Right cardiac atrium (tissue), 5 donors: ENCODE results near the gene DESI2. TPM values are rescaled to one million over a fixed set of nuclear protein-coding genes. Genes with fewer than 3 reads are reported as not detected.

ENCODE experiments used
- ATAC-seq, 2 donors: fragments of 200-7000 bp; cut with Tn5 transposase; one replicate each; pipeline versions ENCODE4 v1.8.0 to v1.9.1; 2020; ENCODE audit warnings: moderate library complexity in 2 of 2, mild to moderate bottlenecking in 1 of 2
- DNase-seq, 3 donors: peaks; one replicate each; pipeline ENCODE4 v3.0.0-alpha.2; 2020
- H3K27ac ChIP-seq: one replicate; pipeline ENCODE4 v1.5.1; 2013; ENCODE audit warnings: mild to moderate bottlenecking, low read length, control low read depth, moderate library complexity
- H3K27me3 ChIP-seq: one replicate; pipeline ENCODE4 v1.6.1; 2013; ENCODE audit not compliant: control insufficient read depth, insufficient read depth
- H3K4me1 ChIP-seq: one replicate; pipeline ENCODE4 v1.6.1; 2013; ENCODE audit warnings: low read length; ENCODE audit not compliant: control insufficient read depth, insufficient read depth
- H3K4me3 ChIP-seq: one replicate; pipeline ENCODE4 v1.5.1; 2013; ENCODE audit warnings: low read length, control low read depth
- H3K9me3 ChIP-seq: one replicate; pipeline ENCODE4 v1.6.1; 2013; ENCODE audit warnings: low read length; ENCODE audit not compliant: control insufficient read depth
- WGBS: extraction: QIAGEN DNeasy Blood & Tissue Kit; methylation state at CpG from one replicate; pipeline ENCODE4 v1.1.7; 2013; 5-methylcytosine and 5-hydroxymethylcytosine counted together
- intact Hi-C, 4 donors: fragments of 100-400 bp; cut with DNase I; formaldehyde crosslinking; loops; one replicate each; pipeline versions ENCODE4 v1.11.0 to v1.14.0; 2022 to 2023
- polyA plus RNA-seq: library from polyadenylated mRNA; stranded (reverse); fragments of 200-250 nt; gene quantifications from one replicate; pipeline ENCODE4 v1.2.3, GENCODE V29; 2013
- total RNA-seq, 4 donors: library from RNA; stranded (reverse); fragmentation: NEBNext Ultra II Directional; extraction: Animal tissue kit (Norgen Biotek cat#: 25700); gene quantifications; one replicate each; pipeline ENCODE4 v1.2.1, GENCODE V29; 2021
- donor health status: healthy with polysubstance abuse.
- donor health status: DM: no; HTN: yes; CAD: no.
- donor health status: DM: no; HTN: no; CAD: no.
- donor health status: DM: no; HTN: yes; CAD: no; lungs with severe emphysema.
- donor health status: DM: yes; HTN: yes; CAD: no.

DESI2 gene
- total and polyA plus RNA-seq, 5 donors = 12.1 to 27.0 (median 23.7) TPM

DNA sequence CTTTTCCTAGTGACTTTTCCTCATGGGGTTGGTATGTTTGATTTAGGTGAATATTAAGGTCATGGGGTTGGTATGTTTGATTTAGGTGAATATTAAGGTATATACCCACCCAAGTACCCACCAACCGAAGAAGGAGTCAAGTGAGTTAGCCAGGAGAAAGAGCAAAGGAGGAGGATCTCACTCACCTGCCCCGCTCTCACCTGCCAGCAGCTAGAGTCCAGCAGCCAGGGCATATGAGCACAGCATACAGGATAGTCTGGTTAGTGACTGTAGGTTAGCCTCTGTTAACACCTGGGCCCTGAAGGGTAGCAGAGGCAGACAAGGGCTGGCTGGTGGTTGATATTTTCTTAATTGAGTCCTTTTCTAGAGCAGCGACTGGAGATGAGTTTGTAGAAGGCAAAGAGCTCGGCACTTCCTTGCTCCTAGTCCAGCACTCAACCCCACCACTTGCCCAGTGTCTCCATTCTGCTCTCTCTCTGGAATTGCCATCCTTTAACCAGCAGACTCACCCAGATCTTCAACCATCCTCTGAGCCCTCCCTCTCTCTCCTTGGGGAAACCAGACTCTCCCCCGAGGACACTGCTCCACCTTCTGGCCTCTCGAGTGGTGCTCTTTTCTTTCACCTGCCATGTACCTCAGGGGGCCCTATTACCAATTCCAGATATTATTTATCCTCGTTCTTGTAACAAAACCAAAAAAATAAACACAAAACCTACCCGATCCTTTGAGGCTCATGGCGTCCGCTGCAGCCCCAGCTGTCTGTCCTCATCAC is 16.3 kb upstream of the DESI2 start:
- 87% methylated on average over 10 of the region's 10 CpGs for WGBS
- no peak for DNase-seq
- H3K4me1 ChIP-seq = no peaks in the 10 kb centered on the region
- H3K27me3 ChIP-seq = no peaks in the 10 kb centered on the region
- no peak for ATAC-seq
- no peaks in the 10 kb centered on the region for H3K9me3 ChIP-seq
- intact Hi-C loops = no loop called here
- H3K27ac ChIP-seq = no peak overlapping the region
- H3K4me3 ChIP-seq = no peak overlapping the region

DNA sequence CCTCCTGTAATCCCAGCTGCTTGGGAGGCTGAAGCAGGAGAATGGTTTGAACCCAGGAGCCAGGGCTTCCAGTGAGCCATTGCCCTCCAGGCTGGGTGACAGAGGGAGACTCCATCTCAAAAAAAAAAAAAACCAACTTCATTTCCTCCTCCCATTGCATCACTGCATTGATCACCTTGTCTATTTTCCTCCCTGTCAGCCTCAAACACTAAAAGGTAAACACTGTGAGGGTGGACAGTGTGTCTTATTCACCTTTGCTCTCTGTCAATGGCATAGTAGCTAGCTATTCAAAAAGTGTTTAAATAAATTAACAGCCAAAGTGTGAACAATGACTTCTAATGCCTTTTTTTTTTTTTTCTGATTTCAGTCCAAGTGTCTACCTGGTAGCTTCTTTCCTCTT is 13.4 kb upstream of the DESI2 start:
- ATAC-seq = no peak
- no peaks in the 10 kb centered on the region for H3K27me3 ChIP-seq
- H3K4me1 ChIP-seq = no peaks in the 10 kb centered on the region
- H3K9me3 ChIP-seq = no peaks in the 10 kb centered on the region
- no peak for DNase-seq
- no peak overlapping the region for H3K4me3 ChIP-seq
- intact Hi-C loops = no loop called here
- H3K27ac ChIP-seq = no peak overlapping the region

DNA sequence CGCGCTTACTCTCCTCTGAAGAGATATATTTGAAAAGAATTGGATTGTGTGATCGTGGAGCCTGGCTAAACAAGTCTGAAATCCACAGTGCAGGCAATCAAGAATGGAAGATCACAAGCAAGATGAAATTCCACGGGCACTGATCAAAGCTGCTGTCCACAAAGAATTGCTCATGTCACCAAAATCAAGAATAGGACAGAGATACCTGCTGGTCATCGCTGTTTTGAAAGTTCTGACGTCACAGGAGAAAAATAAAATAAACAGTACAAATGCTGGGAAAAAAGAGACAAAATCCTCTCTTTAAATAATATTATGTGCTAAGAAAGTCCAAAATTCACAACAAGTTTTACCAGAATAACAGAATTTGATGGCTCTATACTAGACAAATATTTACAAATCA is 12.0 kb upstream of the DESI2 start:
- intact Hi-C loops = no loop called here
- Histone ChIP-seq H3K27me3 (no peaks in the 10 kb centered on the region), H3K4me1 (no peaks in the 10 kb centered on the region), H3K4me3 (no peak overlapping the region), H3K27ac (no peak overlapping the region), H3K9me3 (no peaks in the 10 kb centered on the region)
- 87% methylated on average over 6 of the region's 6 CpGs for whole genome bisulfite sequencing
- no peak for DNase-seq
- ATAC-seq = no peak

DNA sequence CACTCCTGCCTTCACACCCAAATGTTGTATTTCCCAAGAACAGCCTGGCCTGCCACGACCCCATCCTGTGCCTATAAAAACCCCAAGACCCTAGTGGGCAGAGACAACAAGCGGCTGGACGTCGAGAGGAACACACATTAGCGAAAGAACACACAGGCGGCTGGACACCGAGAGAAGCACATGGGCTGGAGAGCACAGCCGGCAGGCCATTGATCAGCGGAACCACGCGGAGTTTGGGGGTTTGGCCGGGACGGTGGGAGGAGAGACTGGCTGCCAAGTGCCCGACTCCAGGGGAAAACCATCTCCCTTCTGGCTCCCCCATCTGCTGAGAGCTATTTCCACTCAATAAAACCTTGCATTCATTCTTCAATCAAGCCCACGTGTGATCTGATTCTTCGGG is 10.4 kb upstream of the DESI2 start:
- ATAC-seq (no peak), DNase-seq (no peak)
- H3K27me3 ChIP-seq = no peaks in the 10 kb centered on the region
- H3K27ac ChIP-seq = no peak overlapping the region
- no peaks in the 10 kb centered on the region for H3K9me3 ChIP-seq
- intact Hi-C loops = no loop called here
- 85% methylated on average over 16 of the region's 16 CpGs for WGBS
- no peaks in the 10 kb centered on the region for H3K4me1 ChIP-seq
- no peak overlapping the region for H3K4me3 ChIP-seq

DNA sequence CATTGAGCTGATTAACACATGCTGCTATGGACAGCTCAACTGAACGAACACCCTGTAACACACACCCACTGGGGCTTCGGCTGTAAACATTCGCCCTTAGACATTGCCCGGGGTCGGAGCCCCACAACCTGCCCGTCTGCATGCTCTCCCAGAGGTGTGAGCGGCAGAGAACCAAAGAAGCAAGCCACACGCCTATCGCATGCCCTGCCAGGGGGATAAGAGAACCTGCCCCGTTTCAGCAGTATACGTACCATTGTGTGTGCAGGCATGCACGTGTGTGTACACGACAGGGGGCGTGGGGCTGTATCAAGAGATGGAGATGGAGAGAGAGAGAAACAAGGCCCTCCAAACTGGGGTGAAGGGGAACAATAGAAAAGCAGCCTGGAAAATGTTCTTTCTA is 9.9 kb upstream of the DESI2 start:
- no peak overlapping the region for H3K27ac ChIP-seq
- ATAC-seq = no peak
- no peak for DNase-seq
- no peaks in the 10 kb centered on the region for H3K4me1 ChIP-seq
- no peaks in the 10 kb centered on the region for H3K27me3 ChIP-seq
- intact Hi-C loops = no loop called here
- no peak overlapping the region for H3K4me3 ChIP-seq
- WGBS = 93% methylated on average over 14 of the region's 14 CpGs
- H3K9me3 ChIP-seq = no peaks in the 10 kb centered on the region

DNA sequence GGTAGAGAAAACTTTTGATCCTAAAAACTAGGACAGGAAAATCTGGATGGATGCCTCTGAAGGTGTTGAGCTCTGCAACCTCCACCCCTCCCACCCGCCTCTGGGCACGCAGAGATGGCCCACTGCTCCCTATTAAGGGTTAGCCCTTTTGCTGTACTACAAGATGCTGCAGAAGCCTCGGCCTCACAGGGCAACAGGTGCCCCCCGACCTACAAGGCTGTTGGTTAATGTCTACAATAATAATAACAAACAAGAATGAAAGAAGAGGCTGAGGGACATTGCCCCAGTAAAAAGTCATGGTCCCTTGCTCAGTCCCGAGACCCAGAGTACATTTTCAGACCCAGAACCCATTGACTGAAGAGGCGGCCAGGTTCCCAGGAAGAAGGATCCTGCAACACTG is 7.5 kb upstream of the DESI2 start:
- DNase-seq (no peak), ATAC-seq (no peak)
- intact Hi-C loops = no loop called here
- H3K9me3 ChIP-seq = no peaks in the 10 kb centered on the region
- no peaks in the 10 kb centered on the region for H3K4me1 ChIP-seq
- WGBS = 77% methylated on average over 6 of the region's 6 CpGs
- no peak overlapping the region for H3K27ac ChIP-seq
- H3K4me3 ChIP-seq = no peak overlapping the region
- no peaks in the 10 kb centered on the region for H3K27me3 ChIP-seq

DNA sequence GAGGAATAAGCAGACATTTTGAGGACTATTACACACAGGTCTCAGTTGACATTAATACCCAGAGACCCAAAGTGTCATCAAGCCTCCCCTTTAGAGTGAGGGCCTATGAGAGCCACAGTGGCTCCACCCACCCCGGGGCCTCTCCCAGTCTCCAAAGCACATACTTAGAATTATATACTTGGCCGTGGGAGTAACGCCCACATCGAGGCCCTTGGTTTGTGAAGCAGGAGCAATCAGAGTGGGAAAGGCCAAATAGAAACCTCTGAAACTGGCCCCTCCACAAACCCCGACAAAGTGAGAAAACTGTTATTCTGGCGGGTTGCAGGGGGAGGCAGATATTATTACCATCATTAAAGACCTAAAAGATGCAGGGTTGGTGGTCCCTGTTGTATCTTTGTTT is 7.0 kb upstream of the DESI2 start:
- no peaks in the 10 kb centered on the region for H3K4me1 ChIP-seq
- no peak overlapping the region for H3K4me3 ChIP-seq
- no peaks in the 10 kb centered on the region for H3K27me3 ChIP-seq
- no peak overlapping the region for H3K27ac ChIP-seq
- no peak for ATAC-seq
- 76% methylated on average over 6 of the region's 6 CpGs for WGBS
- intact Hi-C loops = no loop called here
- DNase-seq = no peak
- no peaks in the 10 kb centered on the region for H3K9me3 ChIP-seq

DNA sequence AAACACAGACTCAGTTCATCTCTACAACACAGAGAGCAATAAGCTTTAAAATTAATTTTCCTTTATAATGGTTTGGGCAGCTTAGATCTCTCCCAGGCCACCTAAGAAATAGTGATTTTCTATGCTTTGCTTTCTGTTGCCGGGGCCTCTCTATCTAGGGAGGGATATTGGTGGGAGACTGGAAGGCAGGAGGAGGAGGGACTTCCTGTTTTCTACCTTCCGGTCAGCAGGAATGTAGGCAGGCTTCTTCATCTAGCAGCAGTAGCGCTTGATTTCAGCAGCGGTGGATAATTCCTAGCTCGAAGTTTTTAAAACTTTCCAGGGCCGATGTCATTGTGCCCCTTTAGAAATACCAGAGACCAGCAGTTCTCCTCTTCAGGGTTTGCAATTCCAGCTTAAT is 5.1 kb upstream of the DESI2 start:
- Histone ChIP-seq H3K27ac (no peak overlapping the region), H3K27me3 (no peaks in the 10 kb centered on the region), H3K4me1 (no peaks in the 10 kb centered on the region), H3K9me3 (no peaks in the 10 kb centered on the region), H3K4me3 (no peak overlapping the region)
- ATAC-seq (no peak), DNase-seq (no peak)
- intact Hi-C loops = no loop called here
- 68% methylated on average over 6 of the region's 6 CpGs for WGBS

DNA sequence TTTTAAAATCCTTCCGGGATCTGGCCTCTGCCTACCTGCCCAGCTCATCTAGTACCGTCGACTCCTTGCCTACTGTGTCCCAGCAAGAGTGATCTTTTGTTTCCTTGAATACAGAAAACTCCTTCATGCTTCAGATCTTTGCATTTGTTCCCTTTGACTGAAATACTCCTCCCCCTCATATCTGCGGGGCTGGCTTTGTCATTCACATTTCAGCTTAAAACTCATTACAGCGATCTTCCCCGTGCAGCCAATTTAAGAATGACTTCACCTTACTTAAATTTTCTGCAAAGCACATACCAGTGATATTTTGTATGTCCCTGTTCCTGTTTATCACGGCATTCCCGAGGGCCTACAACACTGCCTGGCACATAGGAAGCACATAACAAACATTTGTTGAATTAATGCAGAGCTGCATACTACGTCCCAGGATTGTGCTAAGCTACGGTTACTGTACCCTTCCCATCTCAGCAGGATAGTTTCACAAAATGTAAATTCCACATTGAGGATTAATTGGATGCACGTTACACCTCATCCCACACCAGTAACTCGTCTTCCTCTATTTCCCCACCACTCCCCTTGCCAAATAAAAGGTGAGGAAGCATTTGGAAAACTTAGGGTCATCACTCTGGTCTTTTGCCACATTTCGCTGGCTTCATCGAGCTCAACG is 837 bp upstream of the DESI2 start:
- DNase-seq (no peak), ATAC-seq (no peak)
- peaks cover 2% of the 10 kb centered on the region for H3K4me1 ChIP-seq
- intact Hi-C loops = loop anchor here in 1 of 4 donors (10.0 kb wide), 1 partner anchor 323 kb away; no protein-coding TSS in a partner anchor
- peak overlapping the region; percentile 61 for H3K4me3 ChIP-seq
- 33% methylated on average over 15 of the region's 15 CpGs for WGBS
- no peaks in the 10 kb centered on the region for H3K27me3 ChIP-seq
- peak overlapping the region; percentile 51 for H3K27ac ChIP-seq
- H3K9me3 ChIP-seq = no peaks in the 10 kb centered on the region

DNA sequence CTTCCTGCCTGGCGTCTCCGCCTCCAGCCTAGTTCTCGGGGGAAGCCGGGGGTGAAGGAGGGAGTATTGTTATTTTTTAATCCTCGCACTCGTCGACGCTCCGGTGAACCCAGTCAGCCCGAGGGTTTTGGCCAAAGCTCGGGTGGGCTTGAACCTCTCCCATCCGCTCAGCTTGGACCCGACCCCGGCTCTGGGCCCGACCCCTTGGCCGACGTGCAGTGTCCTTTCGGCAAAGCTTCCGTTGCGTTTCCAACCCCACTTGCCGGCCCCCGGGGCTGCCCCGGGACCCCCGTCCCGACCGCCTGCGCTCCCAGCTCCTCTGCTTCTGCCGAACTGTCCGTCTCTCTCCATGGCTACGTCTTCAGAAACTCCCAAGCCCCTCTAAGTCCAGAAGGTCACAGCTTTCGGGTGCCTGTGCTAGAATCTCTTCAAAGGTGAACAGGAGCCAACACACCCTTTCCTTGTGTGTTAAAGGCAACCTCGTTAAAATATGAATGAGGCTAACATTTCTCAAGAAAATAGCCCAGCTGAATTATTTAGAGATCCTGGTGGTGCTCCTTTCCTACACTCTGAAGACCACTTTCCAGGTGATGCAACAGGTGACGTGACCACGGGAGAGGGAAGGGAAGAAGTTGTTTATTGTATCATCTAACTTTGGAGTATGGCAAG is 647 bp downstream of the DESI2 start:
- ATAC-seq (peak in 1 of 2 donors; percentile 0), DNase-seq (no peak)
- H3K4me1 ChIP-seq = peaks cover 11% of the 10 kb centered on the region
- intact Hi-C loops = loop anchor here in 1 of 4 donors (10.0 kb wide), 1 partner anchor 321 kb away; no protein-coding TSS in a partner anchor
- H3K27me3 ChIP-seq = no peaks in the 10 kb centered on the region
- peak overlapping the region; percentile 84 for H3K27ac ChIP-seq
- peak overlapping the region; percentile 79 for H3K4me3 ChIP-seq
- no peaks in the 10 kb centered on the region for H3K9me3 ChIP-seq
- under 1% methylated on average over 34 of the region's 34 CpGs for WGBS
